ENCODE measurements around the gene MICALL2.

DNA sequence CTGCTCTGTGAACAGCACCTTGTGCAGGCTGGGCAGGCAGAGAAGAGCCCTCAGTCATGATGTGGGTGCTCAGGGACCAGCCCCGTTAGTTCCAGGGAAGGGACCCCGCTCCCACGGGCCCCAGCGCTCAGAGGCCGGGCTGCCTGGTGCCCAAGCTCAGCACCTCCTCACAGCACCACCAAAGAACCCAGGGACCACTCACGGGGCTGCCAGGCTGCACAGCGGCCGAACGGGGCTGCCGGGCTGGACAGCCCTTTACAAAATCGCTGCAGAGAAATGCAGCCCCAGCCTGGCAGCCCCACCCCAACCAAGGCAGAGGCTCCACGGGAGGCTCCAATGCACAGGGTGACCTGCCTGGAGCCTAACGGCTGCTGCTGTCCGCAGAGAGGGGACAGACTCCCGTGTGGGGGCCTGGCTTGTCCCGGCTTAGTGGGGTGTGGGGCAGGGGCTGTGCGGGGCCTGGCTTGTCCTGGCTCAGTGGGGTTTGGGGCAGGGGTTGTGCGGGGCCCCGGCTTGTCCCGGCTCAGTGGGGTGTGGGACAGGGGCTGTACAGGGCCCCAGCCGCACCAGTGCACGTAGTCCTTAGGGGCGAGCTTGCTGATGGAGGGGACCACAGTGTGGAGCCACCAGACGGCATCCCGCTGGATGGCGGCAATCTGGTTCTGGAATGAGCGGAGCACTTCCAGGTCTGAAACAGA, 35.7 kb upstream of the MICALL2 start:
- TF ChIP-seq, protein P1, sequence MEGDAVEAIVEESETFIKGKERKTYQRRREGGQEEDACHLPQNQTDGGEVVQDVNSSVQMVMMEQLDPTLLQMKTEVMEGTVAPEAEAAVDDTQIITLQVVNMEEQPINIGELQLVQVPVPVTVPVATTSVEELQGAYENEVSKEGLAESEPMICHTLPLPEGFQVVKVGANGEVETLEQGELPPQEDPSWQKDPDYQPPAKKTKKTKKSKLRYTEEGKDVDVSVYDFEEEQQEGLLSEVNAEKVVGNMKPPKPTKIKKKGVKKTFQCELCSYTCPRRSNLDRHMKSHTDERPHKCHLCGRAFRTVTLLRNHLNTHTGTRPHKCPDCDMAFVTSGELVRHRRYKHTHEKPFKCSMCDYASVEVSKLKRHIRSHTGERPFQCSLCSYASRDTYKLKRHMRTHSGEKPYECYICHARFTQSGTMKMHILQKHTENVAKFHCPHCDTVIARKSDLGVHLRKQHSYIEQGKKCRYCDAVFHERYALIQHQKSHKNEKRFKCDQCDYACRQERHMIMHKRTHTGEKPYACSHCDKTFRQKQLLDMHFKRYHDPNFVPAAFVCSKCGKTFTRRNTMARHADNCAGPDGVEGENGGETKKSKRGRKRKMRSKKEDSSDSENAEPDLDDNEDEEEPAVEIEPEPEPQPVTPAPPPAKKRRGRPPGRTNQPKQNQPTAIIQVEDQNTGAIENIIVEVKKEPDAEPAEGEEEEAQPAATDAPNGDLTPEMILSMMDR (IDR thresholded peaks at IDR 0.05) = no peak
- TF ChIP-seq POLR2A (IDR thresholded peaks at IDR 0.05) = no peak
